HG03354 (cell line): Measurements from ENCODE around the gene KLRG1.

Experiments
- ATAC-seq: cut with Tn5 transposase; IDR thresholded peaks from one replicate; pipeline ENCODE4 v1.9.1; 2021; ENCODE audit warnings: mild to moderate bottlenecking; ENCODE audit not compliant: unreplicated experiment, poor library complexity, severe bottlenecking

Gene KLRG1

DNA sequence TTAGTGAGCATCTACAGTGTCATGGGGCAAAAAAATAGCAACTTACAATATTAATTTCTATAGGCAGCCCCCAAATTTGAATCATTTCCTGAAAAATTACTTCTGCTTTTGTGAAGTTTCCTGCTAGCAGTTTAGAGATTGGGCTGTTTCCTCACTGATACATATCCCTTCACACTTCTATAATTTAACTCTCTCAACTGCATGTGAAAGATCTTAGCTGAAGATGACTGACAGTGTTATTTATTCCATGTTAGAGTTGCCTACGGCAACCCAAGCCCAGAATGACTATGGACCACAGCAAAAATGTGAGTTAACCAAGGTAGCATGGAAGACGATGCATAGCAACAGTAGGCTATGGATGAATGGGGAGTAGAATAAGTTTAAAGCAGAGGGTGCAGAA lies at the start of gene KLRG1:
Gene KLRG1 (plus strand): TSS at position 134 of the 400 bp plus-strand sequence. CDS start 90 bp downstream, at position 224.
- no peak for ATAC-seq

DNA sequence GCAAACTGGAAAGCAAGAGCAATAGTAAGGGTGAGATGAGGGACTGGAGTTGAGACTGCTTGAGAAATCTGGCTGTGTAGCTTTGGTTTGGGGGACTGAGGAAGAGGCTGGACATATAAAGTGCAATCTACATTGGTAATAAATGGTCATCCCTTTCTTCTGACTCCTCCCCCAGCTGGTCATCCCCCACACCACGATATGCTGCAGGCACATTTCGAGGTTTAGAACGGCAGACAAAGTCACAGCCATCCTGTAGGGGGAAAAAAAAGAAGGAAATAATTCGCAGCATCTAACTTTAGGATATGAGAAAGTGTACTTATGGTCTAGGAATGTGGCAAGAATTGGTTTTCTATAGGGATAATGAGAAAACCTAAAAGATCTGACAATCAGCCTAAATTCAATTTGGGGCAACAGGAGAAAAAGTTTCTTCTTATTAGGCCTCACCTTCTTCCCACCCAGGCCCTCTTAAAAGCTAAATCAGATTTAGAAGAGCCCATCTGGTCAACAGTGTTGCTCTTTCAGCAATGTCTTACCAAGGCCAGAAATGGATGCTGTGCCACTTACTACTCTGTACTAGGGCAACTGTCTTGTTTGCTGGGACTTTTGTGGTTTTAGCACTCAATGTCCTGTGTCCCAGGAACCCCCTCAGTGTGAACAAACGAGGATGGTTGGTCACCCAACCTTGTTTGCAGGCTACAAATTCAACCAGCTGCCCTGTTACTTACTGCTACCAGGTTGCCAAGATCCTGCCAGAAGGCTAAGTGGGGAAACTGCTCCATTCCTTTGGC lies 47.5 kb upstream of the KLRG1 start:
- no peak for ATAC-seq

DNA sequence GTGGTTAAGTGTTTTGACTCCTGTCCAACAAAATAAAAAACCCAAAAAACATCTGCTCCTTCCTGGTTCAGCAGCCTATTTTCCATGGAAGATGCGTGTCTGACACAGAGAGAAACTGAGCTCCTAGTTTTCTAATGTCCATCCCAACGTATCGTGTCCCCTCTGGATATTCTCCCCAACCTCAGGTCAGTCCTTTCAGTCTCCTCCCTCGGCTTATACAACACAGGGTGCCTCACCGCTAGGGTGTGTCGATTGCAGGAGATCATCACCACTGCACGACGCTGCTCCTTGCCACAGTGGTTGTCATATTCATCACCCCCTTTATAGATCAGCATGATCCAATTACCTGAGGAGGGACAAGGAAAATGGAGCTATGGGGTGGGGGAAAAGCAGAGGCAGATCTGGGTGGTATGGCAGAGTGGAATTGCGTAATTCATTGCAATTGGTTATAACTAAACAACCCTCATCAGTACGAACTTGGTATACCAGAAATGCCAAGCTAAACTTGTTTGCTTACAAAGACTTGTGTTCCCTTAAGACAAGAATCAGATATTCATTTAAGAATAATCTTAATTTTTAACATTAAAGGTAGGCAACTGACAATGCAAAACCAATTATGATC lies 45.7 kb upstream of the KLRG1 start:
- ATAC-seq: no peak

DNA sequence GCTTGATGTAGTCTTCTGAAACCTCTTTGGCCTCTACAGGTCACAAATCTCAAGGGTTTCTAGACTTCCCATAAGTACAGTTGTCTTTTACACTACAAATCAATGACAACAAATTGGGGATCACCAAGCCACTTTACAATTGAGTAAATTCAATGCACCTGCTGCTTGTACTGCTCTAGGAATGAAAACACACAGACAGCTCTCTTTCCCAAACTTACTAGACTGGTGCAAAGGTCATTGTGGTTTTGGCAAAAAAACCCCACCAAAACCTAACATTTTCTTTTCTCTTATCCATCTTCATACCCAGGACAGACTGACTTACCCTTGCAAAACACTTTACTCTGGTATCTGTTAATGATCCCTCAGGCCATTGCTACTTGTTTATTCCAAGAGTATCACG lies 42.6 kb upstream of the KLRG1 start:
- ATAC-seq: no peak

DNA sequence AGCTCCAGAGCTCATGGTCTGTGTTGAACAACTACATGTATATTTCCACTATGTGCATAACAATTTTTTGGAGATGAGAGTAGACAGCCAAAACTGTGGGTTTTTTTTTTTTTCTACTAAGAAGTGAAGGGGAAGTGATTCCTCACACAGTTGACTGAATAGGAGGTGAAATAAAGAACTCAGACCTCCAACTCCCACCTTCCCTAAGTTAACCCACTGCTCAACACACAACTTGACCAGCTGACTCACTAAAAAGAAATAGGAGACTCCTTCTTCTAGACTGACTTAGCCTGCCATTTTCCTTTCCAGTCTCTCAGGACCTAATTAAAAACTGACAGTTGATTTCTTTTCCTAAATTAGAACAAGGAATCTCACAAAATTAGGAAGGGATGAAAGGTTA lies 41.6 kb upstream of the KLRG1 start:
- no peak for ATAC-seq

DNA sequence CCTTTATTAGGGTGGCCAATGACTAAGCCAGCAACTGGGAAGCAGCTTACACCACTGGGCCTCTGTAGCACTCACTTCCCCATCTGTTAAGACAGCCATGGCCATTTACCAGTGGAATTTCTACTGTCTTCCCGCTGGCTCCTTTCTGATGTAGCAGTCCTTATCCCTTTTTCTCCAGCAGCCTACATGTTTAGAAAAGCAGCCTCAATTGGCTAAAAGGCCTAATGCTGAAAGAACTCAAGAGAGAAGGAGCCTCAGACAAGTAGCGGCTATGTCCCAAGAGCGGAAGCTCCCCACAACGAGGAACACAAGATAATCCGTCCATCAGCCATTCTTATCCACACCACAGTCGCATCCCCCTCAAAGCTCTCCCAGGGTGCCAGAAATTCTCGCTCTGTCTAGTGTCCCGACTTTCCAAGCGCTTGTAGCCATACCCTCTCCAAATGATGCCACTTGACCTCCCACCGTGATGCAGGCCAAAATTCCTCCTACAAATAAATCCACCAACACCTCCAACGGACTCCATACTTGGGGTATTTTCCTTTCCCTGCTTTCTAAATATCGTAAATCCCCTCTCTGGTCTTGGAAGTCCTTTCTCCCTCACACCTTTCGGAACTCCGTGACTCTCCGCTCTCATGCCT lies 40.5 kb upstream of the KLRG1 start:
- ATAC-seq: no peak

DNA sequence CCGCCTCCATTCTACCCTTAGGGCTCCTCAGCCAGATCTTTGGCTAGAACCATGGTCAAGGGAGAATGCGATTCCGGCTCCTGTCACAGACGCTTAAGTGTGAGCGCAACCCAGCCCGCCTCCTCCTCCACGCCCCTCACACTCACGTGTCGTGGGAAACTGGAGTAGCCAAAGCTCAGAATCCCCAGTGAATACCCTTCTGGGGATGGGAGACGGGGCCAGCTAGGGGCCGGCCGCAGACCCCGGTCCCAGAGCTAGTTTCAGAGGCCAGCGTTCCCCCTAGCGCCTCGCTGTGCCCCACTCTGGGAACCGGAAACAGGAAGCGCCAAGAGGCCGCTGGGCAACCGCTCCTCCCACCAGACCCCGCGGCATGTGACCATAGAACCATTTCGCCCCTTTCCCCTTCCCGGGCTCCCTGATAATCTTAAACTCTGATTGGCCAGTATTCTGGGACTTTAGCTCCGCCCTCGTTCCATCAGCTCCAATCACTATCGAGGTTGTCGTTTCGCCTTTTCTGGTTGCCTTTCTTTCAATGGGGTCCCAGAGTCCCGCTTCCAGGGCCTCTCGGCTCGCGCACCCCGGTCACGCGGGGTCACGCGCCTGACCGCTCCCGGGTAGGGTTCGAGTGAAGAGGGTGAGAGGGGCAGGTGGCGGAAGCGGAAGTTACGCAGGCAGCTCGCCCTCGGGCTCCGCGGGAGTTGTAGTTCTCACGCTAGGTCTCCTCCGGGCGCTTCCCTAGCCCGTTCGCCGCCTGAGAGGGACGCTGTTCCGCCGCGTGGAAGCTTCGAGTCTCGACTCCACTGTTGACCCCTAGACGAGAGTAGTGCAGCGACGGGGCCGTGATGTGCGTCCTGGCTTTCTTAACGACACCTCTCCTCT lies 39.8 kb upstream of the KLRG1 start, which contains the start of gene M6PR:
Gene M6PR (minus strand): TSS at position 304 of the 879 bp plus-strand sequence. CDS start 3,241 bp downstream, outside the sequence.
- ATAC-seq: peak; percentile 88

DNA sequence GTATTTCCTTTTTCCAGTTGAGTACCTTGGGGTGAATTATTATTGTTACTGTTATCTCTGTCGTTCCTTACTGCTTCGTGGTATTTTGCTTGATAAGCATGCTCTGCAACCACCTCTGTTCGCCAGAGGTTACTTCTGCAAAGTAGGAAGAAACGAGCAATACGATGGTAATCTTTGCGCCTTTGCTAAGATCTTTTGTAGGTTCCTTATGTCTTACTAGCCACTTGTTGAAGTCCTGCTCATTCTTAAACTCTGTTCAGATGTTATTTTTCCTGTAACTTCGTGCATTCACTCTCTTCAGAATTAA lies 39.2 kb upstream of the KLRG1 start:
- peak; percentile 18 for ATAC-seq

DNA sequence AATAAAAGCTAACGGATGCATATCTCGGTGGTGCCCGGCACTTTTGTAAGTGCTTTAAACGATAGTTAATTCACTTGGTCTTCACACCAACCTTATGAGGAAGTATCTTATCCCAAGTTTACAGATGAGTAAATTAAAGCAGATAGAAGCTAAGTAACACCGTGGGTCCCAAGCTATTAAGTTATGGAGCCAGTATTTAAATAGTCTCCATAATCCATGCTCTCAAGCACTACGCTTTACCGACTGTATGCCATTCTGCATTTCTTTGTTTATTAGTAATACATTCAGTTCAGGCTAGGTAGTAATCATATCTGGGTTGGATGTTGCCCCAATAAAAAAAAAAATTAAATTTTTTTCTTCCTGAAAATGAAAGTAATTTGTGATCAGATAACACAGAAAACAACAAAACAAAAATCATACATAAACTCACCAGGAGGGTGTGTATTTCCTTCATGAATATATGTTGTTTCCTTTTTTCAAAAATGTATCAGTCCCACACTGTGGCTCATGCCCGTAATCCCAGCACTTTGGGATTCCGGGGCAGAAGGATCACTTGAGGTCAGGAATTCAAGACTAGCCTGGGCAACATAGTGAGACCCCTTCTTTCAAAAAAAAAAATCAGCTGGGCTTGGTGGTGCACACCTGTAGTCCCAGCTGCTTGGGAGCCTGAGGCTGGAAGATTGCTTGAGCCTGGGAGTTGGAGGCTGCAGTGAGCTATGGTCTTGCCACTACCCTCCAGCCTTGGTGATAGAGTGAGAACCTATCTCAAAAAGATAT lies 38.5 kb upstream of the KLRG1 start:
- no peak for ATAC-seq

DNA sequence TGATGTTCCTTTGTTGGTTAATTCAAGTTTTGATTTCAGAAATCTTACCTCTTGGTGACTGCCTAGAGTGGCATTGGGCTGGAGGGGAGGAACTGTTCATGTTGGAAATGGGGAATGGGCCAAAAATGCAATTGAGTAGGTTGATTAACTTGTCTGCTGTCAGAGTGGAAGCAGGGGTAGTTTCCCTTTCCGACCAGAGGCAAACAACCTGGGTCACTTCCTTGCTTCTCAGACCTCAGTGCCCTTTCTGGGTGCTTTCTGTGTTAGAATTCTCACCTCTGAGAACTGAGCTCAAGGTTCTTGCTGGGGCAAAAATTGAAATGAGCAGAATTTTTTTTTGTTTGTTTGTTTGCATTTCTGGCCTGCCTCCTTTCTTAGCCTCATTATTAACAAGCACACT lies 37.6 kb upstream of the KLRG1 start:
- no peak for ATAC-seq

DNA sequence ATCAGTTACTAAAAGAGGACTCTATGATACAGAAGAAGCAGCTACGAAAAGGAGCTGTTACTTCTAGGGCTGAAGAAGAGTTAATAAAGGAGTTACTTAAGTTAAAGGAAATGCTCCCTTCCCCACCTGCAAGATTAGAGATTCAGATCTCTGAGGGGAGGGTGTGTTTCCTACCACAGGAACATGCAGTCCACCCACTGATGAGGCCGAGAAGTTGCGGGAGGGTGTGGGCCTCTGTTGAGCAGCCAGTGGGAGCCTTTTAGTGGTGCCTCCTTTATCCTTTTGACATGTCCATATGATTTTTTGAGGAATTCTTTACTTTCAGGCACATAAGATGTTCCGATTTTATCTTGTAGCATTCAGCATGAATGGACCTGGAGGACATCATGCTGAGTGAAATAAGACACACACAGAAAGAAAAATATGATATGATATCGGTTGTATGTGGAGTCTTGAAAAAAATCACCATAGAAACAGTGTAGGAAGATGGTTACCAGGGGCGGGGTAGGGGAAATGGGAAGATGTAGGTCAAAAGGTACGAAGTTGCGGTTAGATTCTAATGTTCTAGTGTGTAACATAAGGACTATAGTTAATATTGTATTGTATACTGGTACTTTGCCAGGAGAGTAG lies 35.5 kb upstream of the KLRG1 start:
- ATAC-seq: no peak

DNA sequence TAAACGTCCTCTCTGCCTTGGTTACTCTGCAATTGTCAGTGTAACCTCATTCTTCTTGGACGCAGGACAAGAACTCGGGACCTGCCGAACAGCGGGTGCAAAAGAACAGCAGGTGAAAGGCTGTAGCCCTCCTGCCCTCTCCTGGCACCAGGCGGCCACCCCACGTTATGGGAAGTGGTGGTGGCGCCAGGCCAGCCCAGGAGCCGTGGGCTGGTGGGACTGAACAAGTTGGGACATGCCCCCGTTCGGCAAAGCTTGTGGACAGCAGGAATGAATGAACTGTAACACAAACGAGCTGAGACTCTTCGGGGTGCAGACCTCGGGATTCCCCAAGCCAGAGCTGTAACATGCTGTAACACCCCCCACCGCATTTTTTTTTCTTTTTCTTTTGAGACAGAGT lies 33.3 kb upstream of the KLRG1 start:
- ATAC-seq: no peak

DNA sequence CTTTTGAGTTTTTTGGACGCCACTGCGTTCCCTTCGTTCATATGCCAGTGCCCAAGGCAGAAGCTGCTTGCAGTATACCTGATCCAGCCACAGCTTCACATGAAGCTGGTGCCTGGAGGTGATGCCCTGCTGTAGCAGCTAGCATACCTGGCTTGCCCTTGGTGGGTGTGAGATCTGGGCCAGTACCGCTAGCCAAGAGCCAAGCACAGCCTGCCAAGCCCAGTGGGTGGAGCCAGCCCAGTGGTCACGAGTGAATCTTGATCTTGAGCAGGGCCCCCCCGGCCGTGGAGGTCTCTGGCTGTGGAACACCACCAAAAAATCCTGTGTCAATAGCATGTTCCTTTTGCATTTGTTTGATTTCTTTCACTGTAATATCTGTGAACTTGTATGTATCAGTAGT lies 32.6 kb upstream of the KLRG1 start:
- no peak for ATAC-seq

DNA sequence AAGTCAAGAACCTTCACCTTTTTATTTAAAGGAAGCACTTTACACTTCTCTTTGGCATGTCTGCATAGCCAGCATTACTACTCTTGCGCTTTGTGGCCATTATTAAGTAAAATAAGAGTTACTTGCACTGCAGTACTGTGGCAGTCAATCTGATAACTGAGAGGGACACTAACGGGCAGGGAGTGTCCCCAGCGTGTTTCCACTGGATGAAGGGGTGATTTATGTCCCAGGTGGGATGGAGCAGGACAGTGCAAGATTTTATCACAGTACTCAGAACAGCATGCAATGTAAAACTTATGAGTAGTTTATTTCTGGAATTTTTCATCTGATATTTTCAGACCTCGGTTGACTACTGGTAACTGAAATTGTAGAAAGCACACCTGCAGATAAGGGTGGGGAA lies 31.8 kb upstream of the KLRG1 start:
- no peak for ATAC-seq

DNA sequence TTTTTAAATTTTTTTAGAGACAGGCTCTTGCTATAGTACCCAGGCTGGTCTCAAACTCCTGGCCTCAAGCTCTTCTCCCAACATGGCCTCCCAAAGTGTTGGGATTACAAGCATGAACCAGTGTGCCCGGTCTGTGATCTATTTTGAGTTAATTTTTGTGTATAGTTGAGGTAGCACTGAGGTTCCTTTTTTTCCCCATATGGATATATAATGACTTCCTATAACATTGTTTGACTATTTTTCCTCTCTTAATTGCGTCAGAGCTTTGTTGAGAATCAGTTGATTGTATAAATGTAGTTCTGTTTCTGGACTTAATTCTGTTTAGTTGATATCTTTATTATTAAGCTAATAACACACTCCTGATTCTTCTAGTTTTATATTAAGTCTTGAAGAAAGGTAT lies 31.3 kb upstream of the KLRG1 start:
- no peak for ATAC-seq

DNA sequence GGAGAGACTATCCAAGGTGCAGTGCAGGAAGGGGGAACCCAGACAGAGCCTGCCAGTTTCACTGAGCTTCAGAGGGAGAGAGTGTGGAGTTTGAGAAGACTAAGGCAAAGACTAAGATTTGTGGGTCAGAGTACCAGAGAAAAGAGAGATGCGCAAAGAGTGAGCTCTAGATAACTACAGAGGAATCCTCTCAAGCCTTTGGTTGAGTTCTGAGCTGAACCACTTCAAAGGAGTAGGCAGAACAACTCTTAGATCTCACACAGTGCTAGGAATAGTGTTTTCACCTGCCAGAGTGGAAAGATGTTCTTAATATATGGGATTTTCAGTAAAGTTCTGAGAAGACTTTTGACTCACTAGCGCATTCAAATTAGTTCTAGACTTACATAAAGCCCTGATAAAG lies 29.2 kb upstream of the KLRG1 start:
- ATAC-seq: no peak

DNA sequence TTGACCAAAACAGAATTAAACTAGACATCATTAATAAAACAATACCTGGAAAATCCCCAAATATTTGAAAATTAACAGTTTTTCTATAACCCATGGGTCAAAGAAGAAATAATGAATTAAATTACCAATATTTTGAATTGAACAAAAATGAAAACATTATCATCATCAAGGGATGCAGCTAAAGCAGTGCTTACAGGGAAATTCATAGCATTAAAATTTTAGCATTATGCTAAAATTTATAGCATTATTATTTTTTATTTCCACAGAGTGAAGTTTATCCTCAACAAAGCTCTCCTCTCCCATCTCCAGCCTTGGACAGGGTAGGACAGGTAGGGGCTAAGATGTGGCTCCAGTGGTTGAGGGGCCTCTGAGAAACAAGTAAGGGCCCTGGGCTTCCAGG lies 20.6 kb upstream of the KLRG1 start:
- no peak for ATAC-seq

DNA sequence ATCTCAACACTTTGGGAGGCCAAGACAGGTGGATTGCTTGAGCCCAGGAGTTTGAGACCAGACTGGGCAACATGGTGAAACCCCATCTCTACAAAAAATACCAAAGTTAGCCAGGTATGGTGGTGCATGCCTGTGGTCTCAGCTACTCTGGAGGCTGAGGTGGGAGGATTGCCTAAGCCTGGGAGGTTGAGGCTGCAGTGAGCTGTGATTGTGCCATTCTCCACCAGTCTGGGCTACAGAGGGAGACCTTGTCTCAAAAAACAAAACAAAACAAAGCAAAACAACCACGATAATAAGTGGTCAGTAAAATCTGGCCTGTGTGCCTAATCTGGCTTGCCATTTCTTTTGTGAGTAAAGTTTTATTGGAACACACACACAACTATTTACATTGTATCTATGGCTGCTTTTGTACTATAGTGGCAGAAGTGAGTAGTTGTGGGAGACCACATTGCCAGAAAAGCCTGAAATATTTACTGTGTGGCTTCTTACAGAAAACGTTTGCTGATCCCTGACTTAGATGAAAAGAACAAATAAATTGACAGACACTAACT lies 19.4 kb upstream of the KLRG1 start:
- no peak for ATAC-seq

DNA sequence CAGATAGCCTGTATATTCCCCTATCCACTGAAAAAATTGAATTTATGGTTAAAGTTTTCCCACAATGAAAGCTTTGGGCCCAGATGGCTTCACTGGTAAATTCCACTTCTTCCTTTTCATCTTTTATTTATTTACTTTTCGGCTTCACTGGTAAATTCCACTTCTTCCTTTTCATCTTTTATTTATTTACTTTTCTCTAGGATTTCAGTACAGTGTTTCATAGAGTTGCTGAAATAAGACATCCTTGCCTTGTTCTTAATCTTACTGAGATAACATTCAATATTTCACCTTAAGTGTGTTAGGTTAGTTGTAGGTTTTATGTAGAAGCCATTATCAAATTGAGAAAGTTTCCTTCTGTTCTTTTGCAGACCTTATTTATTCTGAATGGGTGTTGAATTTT lies 18.9 kb upstream of the KLRG1 start:
- ATAC-seq: no peak
